Measurements from ENCODE around the gene SNX7. TPM values are rescaled to one million over a fixed set of nuclear protein-coding genes. Genes with fewer than 3 reads are reported as not detected.

The SNX7 gene
- total and polyA plus RNA-seq, 2 donors (not counting 1 experiment from before 2014, with no cell fraction given): not detected

- ChIA-PET POLR2A (no interaction called here), CTCF (interaction anchor here (1.2 kb wide), 1 partner anchor 9 kb away, joined by 3 read pairs; no protein-coding TSS in a partner anchor)
- Mint-ChIP-seq H3K27me3 (no peaks in the 10 kb centered on the region), H3K4me3 (no peak overlapping the region), H3K9me3 (ENCODE audit: insufficient read depth) (no peaks in the 10 kb centered on the region), H3K4me1 (no peaks in the 10 kb centered on the region), H3K27ac (no peak overlapping the region)
- H2AFZ ChIP-seq (ENCODE audit: insufficient read depth, low read depth, low read length, poor library complexity, severe bottlenecking): no peak overlapping the region
- WGBS (ENCODE audit: insufficient coverage): 81% methylated on average over 4 of the region's 4 CpGs
- no peaks in the 10 kb centered on the region for H3K9me3 ChIP-seq (ENCODE audit: control extremely low read depth in 1 of 3, control insufficient read depth in 2 of 3, insufficient read depth in 1 of 3, low read length in 2 of 3)
- no peak overlapping the region for H3K9ac ChIP-seq (ENCODE audit: low read length)
- DNase-seq (no peak), ATAC-seq (ENCODE audit: low read depth) (no peak)
- H3K36me3 ChIP-seq (replicated peaks in 1 of 2; ENCODE audit: control extremely low read depth in 1 of 2, control insufficient read depth in 1 of 2, extremely low read depth in 1 of 2, insufficient read depth in 2 of 2, low read length in 1 of 2): no peaks in the 10 kb centered on the region
- H4K20me1 ChIP-seq (ENCODE audit: control insufficient read depth, insufficient read depth, low read length, poor library complexity, severe bottlenecking): no peaks in the 10 kb centered on the region
- H3K4me3 ChIP-seq (ENCODE audit: control extremely low read depth in 1 of 5, extremely low read depth in 1 of 5, insufficient read depth in 1 of 5, low read depth in 2 of 5, low read length in 4 of 5): no peak overlapping the region
- intact Hi-C loops (cut with micrococcal nuclease): no loop called here
- no peak overlapping the region for H3K4me2 ChIP-seq (replicated peaks; ENCODE audit: low read depth, low read length, poor library complexity, severe bottlenecking)
- no peaks in the 10 kb centered on the region for H3K4me1 ChIP-seq (ENCODE audit: control insufficient read depth in 2 of 2, insufficient read depth in 2 of 2, low read length in 2 of 2)
- no peaks in the 10 kb centered on the region for H3K27me3 ChIP-seq (replicated peaks in 1 of 4; ENCODE audit: control extremely low read depth in 1 of 4, control insufficient read depth in 3 of 4, insufficient read depth in 4 of 4, low read length in 3 of 4)
- TF ChIP-seq EZH2 (IDR thresholded peaks at IDR 0.05; ENCODE audit: borderline replicate concordance, insufficient read depth, low read depth, low read length, poor library complexity, severe bottlenecking) (no peak), CTCF (IDR thresholded peaks at IDR 0.05) (no peak)
- H3K79me2 ChIP-seq (ENCODE audit: control insufficient read depth, insufficient read depth, low read length): no peaks in the 10 kb centered on the region
- H3K27ac ChIP-seq (ENCODE audit: low read length in 2 of 2): no peak overlapping the region
These were observed 43.0 kb downstream of the SNX7 start for GRCh38 chr1:98704474-98704873.

- WGBS (ENCODE audit: insufficient coverage): no CpG with 5 or more reads among the region's 1 CpG
- CTCF ChIA-PET: interaction anchor here (1.2 kb wide), 1 partner anchor 10 kb away, joined by 3 read pairs; no protein-coding TSS in a partner anchor
- no peaks in the 10 kb centered on the region for H3K27me3 ChIP-seq (replicated peaks in 1 of 4; ENCODE audit: control extremely low read depth in 1 of 4, control insufficient read depth in 3 of 4, insufficient read depth in 4 of 4, low read length in 3 of 4)
- H3K27ac ChIP-seq (ENCODE audit: low read length in 2 of 2): no peak overlapping the region
- H3K9me3 ChIP-seq (ENCODE audit: control extremely low read depth in 1 of 3, control insufficient read depth in 2 of 3, insufficient read depth in 1 of 3, low read length in 2 of 3): no peaks in the 10 kb centered on the region
- Mint-ChIP-seq H3K4me3 (no peak overlapping the region), H3K9me3 (ENCODE audit: insufficient read depth) (no peaks in the 10 kb centered on the region), H3K27ac (no peak overlapping the region), H3K27me3 (no peaks in the 10 kb centered on the region), H3K4me1 (no peaks in the 10 kb centered on the region)
- intact Hi-C loops (cut with micrococcal nuclease): no loop called here
- H3K9ac ChIP-seq (ENCODE audit: low read length): no peak overlapping the region
- H3K4me3 ChIP-seq (ENCODE audit: control extremely low read depth in 1 of 5, extremely low read depth in 1 of 5, insufficient read depth in 1 of 5, low read depth in 2 of 5, low read length in 4 of 5): no peak overlapping the region
- H3K4me2 ChIP-seq (replicated peaks; ENCODE audit: low read depth, low read length, poor library complexity, severe bottlenecking): no peak overlapping the region
- DNase-seq (no peak), ATAC-seq (ENCODE audit: low read depth) (no peak)
- H3K79me2 ChIP-seq (ENCODE audit: control insufficient read depth, insufficient read depth, low read length): no peaks in the 10 kb centered on the region
- H3K36me3 ChIP-seq (replicated peaks in 1 of 2; ENCODE audit: control extremely low read depth in 1 of 2, control insufficient read depth in 1 of 2, extremely low read depth in 1 of 2, insufficient read depth in 2 of 2, low read length in 1 of 2): no peaks in the 10 kb centered on the region
- no peaks in the 10 kb centered on the region for H4K20me1 ChIP-seq (ENCODE audit: control insufficient read depth, insufficient read depth, low read length, poor library complexity, severe bottlenecking)
- POLR2A ChIA-PET: no interaction called here
- H3K4me1 ChIP-seq (ENCODE audit: control insufficient read depth in 2 of 2, insufficient read depth in 2 of 2, low read length in 2 of 2): no peaks in the 10 kb centered on the region
- H2AFZ ChIP-seq (ENCODE audit: insufficient read depth, low read depth, low read length, poor library complexity, severe bottlenecking): no peak overlapping the region
- TF ChIP-seq CTCF (IDR thresholded peaks at IDR 0.05) (no peak), EZH2 (IDR thresholded peaks at IDR 0.05; ENCODE audit: borderline replicate concordance, insufficient read depth, low read depth, low read length, poor library complexity, severe bottlenecking) (no peak)
These were observed 43.5 kb downstream of the SNX7 start for GRCh38 chr1:98704971-98705370.
